ENCODE measurements around the gene SHCBP1. TPM values are rescaled to one million over a fixed set of nuclear protein-coding genes. Genes with fewer than 3 reads are reported as not detected.
A peak's percentile ranks its signal among the peaks of the same experiment; 100 is the strongest.

SHCBP1 gene
- total and polyA plus RNA-seq, 2 of the 4 experiments (the other 2 are of a cell fraction) = 18.3 to 18.6 TPM

GRCh38 chr16:46650254-46650623, 29.1 kb upstream of the SHCBP1 start:
- intact Hi-C loops (cut with micrococcal nuclease) = no loop called here

More at GRCh38 chr16:46650254-46650623, 29.1 kb upstream of the SHCBP1 start:
- Histone ChIP-seq H2AFZ (replicated peaks; ENCODE audit: low read length, poor library complexity) (peak overlapping the region; percentile 49), H3K9ac (ENCODE audit: low read depth, low read length) (no peak overlapping the region), H3K36me3 (ENCODE audit: control insufficient read depth, insufficient read depth, low read length) (no peaks in the 10 kb centered on the region), H3K56ac (ENCODE audit: extremely low read depth, insufficient read depth, low read length) (no peak overlapping the region), H4K91ac (ENCODE audit: insufficient read depth, low read depth, low read length) (no peak overlapping the region), H3K9me1 (ENCODE audit: insufficient read depth, low read length) (peaks cover 9% of the 10 kb centered on the region; the same call in 1 of the 2 replicates), H4K8ac (ENCODE audit: low read depth in 2 of 2, low read length in 2 of 2) (peak overlapping the region in 1 of 2 experiments; percentile 72; a peak in 1 of 4 replicates), H2AK5ac (ENCODE audit: low read depth, low read length) (no peak overlapping the region), H4K20me1 (ENCODE audit: insufficient read depth, low read length) (no peaks in the 10 kb centered on the region), H3K27ac (ENCODE audit: insufficient read depth, low read length) (peak overlapping the region; percentile 40; the same call in 1 of the 2 replicates), H2AK9ac (replicated peaks; ENCODE audit: low read depth, low read length, poor library complexity) (no peak overlapping the region), H2BK120ac (ENCODE audit: low read depth, low read length) (no peak overlapping the region), H2BK5ac (ENCODE audit: low read depth, low read length, poor library complexity, severe bottlenecking) (no peak overlapping the region), H4K5ac (ENCODE audit: low read depth, low read length) (no peak overlapping the region), H3K79me1 (ENCODE audit: low read depth in 1 of 2, low read length in 2 of 2) (no peaks in the 10 kb centered on the region), H3K4me3 (ENCODE audit: insufficient read depth, low read depth, low read length) (no peak overlapping the region), H2BK15ac (ENCODE audit: low read depth, low read length) (no peak overlapping the region), H3K18ac (ENCODE audit: low read depth, low read length) (no peak overlapping the region), H3K4ac (ENCODE audit: low read depth, low read length) (no peak overlapping the region), H3K14ac (replicated peaks; ENCODE audit: low read depth, low read length) (no peak overlapping the region), H3K23ac (ENCODE audit: low read depth, low read length) (no peak overlapping the region), H3K9me3 (ENCODE audit: control insufficient read depth, insufficient read depth, low read length) (no peaks in the 10 kb centered on the region), H3K4me1 (ENCODE audit: control insufficient read depth, insufficient read depth, low read length) (peaks cover 2% of the 10 kb centered on the region; the same call in 1 of the 2 replicates), H3K27me3 (ENCODE audit: control insufficient read depth, insufficient read depth, low read length) (no peaks in the 10 kb centered on the region), H2BK20ac (ENCODE audit: low read depth, low read length) (no peak overlapping the region), H3K4me2 (ENCODE audit: low read depth, low read length) (peak overlapping the region; percentile 46; the same call in 1 of the 2 replicates)
- no peak for TF ChIP-seq RFX5 (IDR thresholded peaks at IDR 0.05; ENCODE audit: low read depth, low read length)
- TF ChIP-seq CEBPB (IDR thresholded peaks at IDR 0.05; ENCODE audit: low read depth, low read length) = 0 out of 2 replicates have a peak, but pooled peaks have one; percentile 4
- TF ChIP-seq RCOR1 (IDR thresholded peaks at IDR 0.05; ENCODE audit: insufficient replicate concordance, low read length) = peak; percentile 61
- no peak for TF ChIP-seq USF2 (IDR thresholded peaks at IDR 0.05; ENCODE audit: low read depth, low read length)
- TF ChIP-seq FOS (IDR thresholded peaks at IDR 0.05; ENCODE audit: low read depth, low read length) = peak; percentile 40; the same call in 1 of the 2 replicates
- no peak for TF ChIP-seq MXI1 (IDR thresholded peaks at IDR 0.05; ENCODE audit: borderline replicate concordance, low read depth, low read length)
- dilution Hi-C loops (cut with HindIII; ENCODE audit: low sequenced_read_pairs, unreplicated experiment) (no loop called here), in situ Hi-C loops (cut with MboI; ENCODE audit: low sequenced_read_pairs) (no loop called here)
- BruUV-seq (replicated peaks) = no TSS peak
- 100% methylated on average over 2 of the region's 5 CpGs; no CpG with 5 or more reads in 1 of the 2 experiments for WGBS, 2 experiments (ENCODE audit: extremely low coverage in 2 of 2, insufficient read length in 1 of 2)
- POLR2A ChIA-PET (ENCODE audit: unreplicated experiment) = no interaction called here
- peak; percentile 76 for ATAC-seq (ENCODE audit: low read depth)
- peak; percentile 80 for DNase-seq
- CTCF ChIA-PET = no interaction called here

Measured in IMR-90 (cell line).